ENCODE measurements around the gene NTM. TPM values are rescaled to one million over a fixed set of nuclear protein-coding genes. Genes with fewer than 3 reads are reported as not detected.
"Not testable (repeated sequence)": the region's sequence is repeated elsewhere in the genome, so short reads cannot be mapped to it uniquely, and the experiment has no call there.

NTM gene
- total RNA-seq, result not detected

DNA sequence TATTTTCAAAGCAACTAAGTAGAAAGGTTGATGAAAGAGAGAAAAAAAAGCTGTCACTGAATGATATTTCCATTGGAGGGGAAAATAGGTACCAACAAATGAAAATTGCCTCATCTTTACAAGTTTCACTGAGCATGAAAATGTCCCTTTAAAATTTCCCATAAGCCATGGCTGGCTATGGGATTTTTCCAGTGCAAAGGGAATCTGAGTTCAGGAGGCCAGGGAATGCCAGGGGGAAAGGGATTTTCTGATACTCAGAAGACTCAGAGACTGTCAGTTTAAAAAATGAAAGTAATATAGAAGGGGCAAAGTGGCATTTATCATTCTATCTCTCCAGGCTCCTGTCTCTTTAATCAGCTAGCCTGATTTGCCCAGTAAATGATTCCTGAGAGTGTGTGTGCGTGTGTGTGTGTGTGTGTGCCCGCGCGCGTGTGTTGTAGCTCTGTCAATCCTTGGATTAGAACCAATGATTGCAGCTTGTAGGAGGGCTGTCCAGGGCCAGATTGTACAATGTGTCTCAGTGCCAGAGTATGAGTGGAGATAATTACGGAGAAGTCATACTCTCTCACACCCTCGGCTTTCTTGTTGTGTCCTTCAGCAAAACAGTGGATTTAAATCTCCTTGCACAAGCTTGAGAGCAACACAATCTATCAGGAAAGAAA, at the start of gene NTM:
NTM (plus strand) TSS at position 526 of the 662 bp plus-strand sequence.
- no peaks in the 10 kb centered on the region for H3K36me3 Mint-ChIP-seq (ENCODE audit: insufficient read depth in 2 of 2)
- H3K4me3 Mint-ChIP-seq, result no peak within 1 kb of the TSS
- H3K4me1 Mint-ChIP-seq (ENCODE audit: low read depth), result no peaks in the 10 kb centered on the region
- ATAC-seq (replicated peaks in 1 of 2) (no peak), DNase-seq (no peak)
- H3K27me3 Mint-ChIP-seq (ENCODE audit: low read depth), result peaks cover 9% of the 10 kb centered on the region
- H3K9me3 Mint-ChIP-seq, result no peaks in the 10 kb centered on the region
- H3K27ac Mint-ChIP-seq, result no peak within 1 kb of the TSS

DNA sequence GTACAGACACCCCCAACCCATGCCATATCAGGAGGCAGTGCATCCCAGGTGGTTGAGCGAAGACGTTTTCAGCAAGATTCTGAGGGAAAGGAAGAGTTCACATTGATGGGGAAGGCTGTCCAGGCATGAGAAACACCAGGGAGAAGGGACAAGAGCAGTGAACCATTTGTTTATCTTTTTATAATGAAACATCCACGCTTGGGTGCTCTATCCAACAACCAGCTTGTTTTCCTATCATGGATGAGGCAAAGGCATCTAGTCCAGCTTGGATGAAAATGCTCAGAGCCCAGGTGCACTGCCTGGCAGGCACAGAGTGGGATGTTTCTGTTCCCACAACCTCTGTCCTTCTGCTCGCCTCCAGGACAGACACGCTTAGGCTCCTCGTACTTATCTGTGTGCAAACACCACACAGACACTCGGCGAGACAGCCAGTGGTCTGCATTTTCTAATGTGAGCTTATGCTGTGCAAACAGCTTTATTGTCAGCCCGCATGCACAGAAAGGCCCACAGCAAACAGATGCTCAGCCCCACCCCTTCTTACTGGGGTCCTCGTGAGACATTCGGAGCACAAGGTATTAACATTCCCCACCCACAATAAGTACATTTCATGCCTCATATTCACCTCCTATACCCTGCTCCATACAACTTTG, 45.4 kb upstream of the NTM start:
- DNase-seq (no peak), ATAC-seq (replicated peaks in 1 of 2) (no peak)
- peaks cover 0 to 4% of the 10 kb centered on the region in 2 donors for H3K9me3 Mint-ChIP-seq
- no peaks in the 10 kb centered on the region for H3K4me1 Mint-ChIP-seq (ENCODE audit: low read depth)
- no peaks in the 10 kb centered on the region for H3K27me3 Mint-ChIP-seq (ENCODE audit: low read depth)
- H3K36me3 Mint-ChIP-seq (ENCODE audit: insufficient read depth in 2 of 2), result peaks cover 0 to under 1% of the 10 kb centered on the region in 2 donors
- H3K4me3 Mint-ChIP-seq, result no peak overlapping the region
- H3K27ac Mint-ChIP-seq, result no peak overlapping the region

DNA sequence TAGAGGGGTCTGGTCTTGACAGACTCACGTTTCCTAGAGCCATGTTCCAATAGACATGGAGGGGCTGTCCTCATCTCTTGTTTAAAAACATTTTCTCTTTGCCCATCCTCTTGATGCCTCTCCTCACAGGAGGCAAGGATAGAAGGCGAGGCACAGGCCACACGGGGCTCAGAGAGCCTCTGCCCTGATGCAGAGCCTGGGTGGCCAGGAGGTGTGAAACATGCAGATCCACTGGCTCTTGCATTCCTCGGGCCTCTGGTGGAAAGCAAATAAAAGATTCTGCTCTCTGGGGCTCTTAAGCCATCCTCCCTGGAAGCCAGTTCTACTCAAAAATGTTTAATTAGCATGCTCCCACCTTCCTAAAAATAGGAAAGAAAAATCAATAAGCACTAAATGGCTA, 43.6 kb upstream of the NTM start:
- H3K9me3 Mint-ChIP-seq, result peaks cover 0 to 4% of the 10 kb centered on the region in 2 donors
- ATAC-seq (replicated peaks in 1 of 2), result no peak
- H3K4me3 Mint-ChIP-seq, result no peak overlapping the region

DNA sequence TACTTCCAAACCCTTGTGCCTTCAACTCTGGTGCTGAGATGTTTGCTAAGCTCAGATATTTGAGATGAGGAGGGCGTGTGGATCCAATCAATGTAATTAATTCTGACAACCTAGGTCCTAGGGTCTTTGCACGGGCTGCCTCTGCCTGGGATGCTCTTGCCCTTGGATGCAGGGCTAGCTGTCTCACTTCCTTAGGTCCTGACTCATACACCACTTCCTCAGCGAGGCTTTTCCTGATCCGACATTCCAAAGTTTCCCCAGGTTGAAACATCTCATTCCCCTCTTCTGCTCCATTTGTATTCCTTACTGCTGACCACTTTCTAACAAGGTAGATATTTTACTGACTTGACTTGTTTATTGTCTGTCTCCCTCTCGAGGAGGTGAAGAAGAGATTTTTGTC, 43.0 kb upstream of the NTM start:
- peaks cover 0 to 4% of the 10 kb centered on the region in 2 donors for H3K9me3 Mint-ChIP-seq
- DNase-seq (no peak), ATAC-seq (replicated peaks in 1 of 2) (no peak)
- no peak overlapping the region for H3K27ac Mint-ChIP-seq
- no peaks in the 10 kb centered on the region for H3K27me3 Mint-ChIP-seq (ENCODE audit: low read depth)
- no peaks in the 10 kb centered on the region for H3K4me1 Mint-ChIP-seq (ENCODE audit: low read depth)
- no peak overlapping the region for H3K4me3 Mint-ChIP-seq
- H3K36me3 Mint-ChIP-seq (ENCODE audit: insufficient read depth in 2 of 2), result peaks cover 0 to 1% of the 10 kb centered on the region in 2 donors

More for the DNA sequence above, 43.6 kb upstream of the NTM start:
- H3K27ac Mint-ChIP-seq, result no peak overlapping the region
- H3K27me3 Mint-ChIP-seq (ENCODE audit: low read depth), result no peaks in the 10 kb centered on the region
- H3K36me3 Mint-ChIP-seq (ENCODE audit: insufficient read depth in 2 of 2), result peaks cover 0 to 1% of the 10 kb centered on the region in 2 donors
- H3K4me1 Mint-ChIP-seq (ENCODE audit: low read depth), result no peaks in the 10 kb centered on the region
- DNase-seq, result no peak

DNA sequence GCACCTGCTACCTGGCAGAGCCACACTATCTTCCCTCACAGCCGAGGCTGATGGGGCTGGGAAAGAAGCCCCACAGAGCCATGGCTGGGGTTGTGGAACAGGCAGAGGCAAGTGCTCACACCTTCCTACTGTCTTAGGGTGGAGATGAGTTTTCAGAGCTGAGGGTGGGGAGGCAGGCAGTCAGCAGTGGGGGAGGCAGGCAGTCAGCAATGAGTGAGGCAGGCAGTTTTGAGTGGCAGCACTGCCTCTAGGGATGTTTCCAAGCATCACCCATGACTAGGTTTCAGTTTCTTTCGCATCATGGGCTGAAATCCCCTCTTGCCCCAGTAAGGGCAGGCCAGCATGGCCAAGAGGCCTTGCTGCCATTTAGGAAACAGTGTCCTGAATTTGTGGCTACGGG, 41.6 kb upstream of the NTM start:
- H3K9me3 Mint-ChIP-seq, result peaks cover 0 to 4% of the 10 kb centered on the region in 2 donors
- ATAC-seq (replicated peaks in 1 of 2) (no peak), DNase-seq (no peak)
- no peak overlapping the region for H3K27ac Mint-ChIP-seq
- H3K4me1 Mint-ChIP-seq (ENCODE audit: low read depth), result no peaks in the 10 kb centered on the region
- no peak overlapping the region for H3K4me3 Mint-ChIP-seq
- no peaks in the 10 kb centered on the region for H3K27me3 Mint-ChIP-seq (ENCODE audit: low read depth)
- peaks cover 0 to 1% of the 10 kb centered on the region in 2 donors for H3K36me3 Mint-ChIP-seq (ENCODE audit: insufficient read depth in 2 of 2)

DNA sequence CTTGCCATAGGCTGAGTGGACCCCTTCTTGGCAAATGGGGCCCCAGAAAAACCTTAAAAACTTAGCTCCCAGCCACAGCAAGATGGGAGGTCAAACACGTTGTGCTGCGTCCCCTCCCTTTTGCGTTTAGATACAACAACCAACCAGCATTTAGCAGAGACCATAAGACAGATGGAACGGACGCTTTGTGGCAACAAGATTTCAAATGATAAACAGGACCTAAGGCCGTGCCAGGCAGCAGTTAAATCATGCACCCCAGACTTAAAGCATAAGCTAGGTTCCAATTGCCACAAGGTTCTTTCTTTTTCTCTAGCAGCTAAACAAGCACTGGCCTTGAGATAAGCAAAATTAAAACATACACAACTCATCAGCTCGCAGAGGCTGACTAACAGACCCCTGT, 39.4 kb upstream of the NTM start:
- Mint-ChIP-seq H3K9me3 (peaks cover 0 to 5% of the 10 kb centered on the region in 2 donors), H3K36me3 (ENCODE audit: insufficient read depth in 2 of 2) (peaks cover 0 to 1% of the 10 kb centered on the region in 2 donors), H3K27me3 (ENCODE audit: low read depth) (no peaks in the 10 kb centered on the region), H3K27ac (no peak overlapping the region), H3K4me3 (no peak overlapping the region), H3K4me1 (ENCODE audit: low read depth) (no peaks in the 10 kb centered on the region)
- no peak for ATAC-seq (replicated peaks in 1 of 2)
- no peak for DNase-seq

DNA sequence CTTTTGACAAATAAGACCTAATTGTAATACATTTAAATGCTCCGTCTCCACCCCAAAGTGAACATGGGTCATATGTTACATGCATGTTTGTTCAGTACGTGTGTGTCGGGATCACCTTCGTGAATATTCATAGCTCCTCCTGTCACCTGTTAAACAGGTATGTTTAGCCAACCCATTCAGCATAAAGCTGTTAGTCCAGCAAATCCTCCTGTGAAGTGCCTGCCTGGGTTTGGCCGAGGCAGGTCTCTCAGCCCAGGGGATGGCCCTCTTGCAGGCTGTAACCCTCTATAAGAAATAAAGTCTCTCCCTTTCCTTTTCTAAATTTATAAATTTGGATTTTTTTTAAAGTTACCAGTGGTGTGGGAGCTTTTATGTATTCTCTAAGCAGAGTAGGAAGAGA, 38.9 kb upstream of the NTM start:
- Mint-ChIP-seq H3K27ac (no peak overlapping the region), H3K36me3 (ENCODE audit: insufficient read depth in 2 of 2) (peaks cover 0 to 1% of the 10 kb centered on the region in 2 donors), H3K9me3 (peaks cover 0 to 5% of the 10 kb centered on the region in 2 donors), H3K4me3 (no peak overlapping the region), H3K4me1 (ENCODE audit: low read depth) (no peaks in the 10 kb centered on the region), H3K27me3 (ENCODE audit: low read depth) (no peaks in the 10 kb centered on the region)
- DNase-seq, result no peak
- no peak for ATAC-seq (replicated peaks in 1 of 2)

DNA sequence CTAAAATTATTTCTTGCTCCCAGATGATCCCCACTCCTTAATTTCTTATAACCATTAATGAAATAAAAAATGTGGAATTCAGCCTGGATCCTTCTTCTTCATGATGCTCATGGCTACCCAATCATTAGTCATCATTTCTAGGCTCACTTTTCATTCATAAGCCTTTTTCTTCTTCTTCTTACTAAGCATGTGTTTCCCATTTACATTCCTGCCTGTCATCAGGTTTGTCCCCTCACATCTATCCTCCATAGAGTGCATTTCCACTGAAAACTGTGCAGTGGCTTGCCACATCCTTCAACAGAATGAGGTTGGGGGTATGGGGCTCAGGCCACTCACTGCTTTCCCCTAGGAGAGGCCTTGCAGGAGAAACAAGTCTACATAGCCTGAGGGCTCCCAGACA, 35.8 kb upstream of the NTM start:
- Mint-ChIP-seq H3K36me3 (ENCODE audit: insufficient read depth in 2 of 2) (peaks cover 0 to 1% of the 10 kb centered on the region in 2 donors), H3K4me1 (ENCODE audit: low read depth) (no peaks in the 10 kb centered on the region), H3K4me3 (no peak overlapping the region), H3K27ac (no peak overlapping the region), H3K27me3 (ENCODE audit: low read depth) (no peaks in the 10 kb centered on the region), H3K9me3 (peaks cover 0 to 2% of the 10 kb centered on the region in 2 donors)
- no peak for ATAC-seq (replicated peaks in 1 of 2)
- no peak for DNase-seq

DNA sequence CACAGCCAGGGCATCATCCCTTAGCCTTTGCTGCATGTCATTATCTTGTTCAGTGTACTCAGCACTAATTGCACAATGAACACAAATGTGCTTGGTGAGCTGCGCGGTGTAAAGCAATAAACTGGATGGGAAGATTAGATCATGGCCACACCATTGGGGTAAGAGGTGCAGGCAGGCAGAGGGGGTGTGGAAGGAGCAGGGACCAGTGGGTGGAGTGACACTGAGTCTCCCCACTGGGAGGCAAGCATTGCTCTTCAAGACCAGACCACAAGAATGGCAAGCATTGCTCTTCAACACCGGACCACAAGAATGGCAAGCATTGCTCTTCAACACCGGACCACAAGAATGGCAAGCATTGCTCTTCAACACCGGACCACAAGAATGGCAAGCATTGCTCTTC, 28.5 kb upstream of the NTM start:
- H3K27me3 Mint-ChIP-seq (ENCODE audit: low read depth); ATAC-seq (replicated peaks in 1 of 2); DNase-seq; H3K36me3 Mint-ChIP-seq (ENCODE audit: insufficient read depth in 2 of 2); H3K4me1 Mint-ChIP-seq (ENCODE audit: low read depth); H3K4me3 Mint-ChIP-seq; H3K27ac Mint-ChIP-seq; H3K9me3 Mint-ChIP-seq: not testable (repeated sequence)

DNA sequence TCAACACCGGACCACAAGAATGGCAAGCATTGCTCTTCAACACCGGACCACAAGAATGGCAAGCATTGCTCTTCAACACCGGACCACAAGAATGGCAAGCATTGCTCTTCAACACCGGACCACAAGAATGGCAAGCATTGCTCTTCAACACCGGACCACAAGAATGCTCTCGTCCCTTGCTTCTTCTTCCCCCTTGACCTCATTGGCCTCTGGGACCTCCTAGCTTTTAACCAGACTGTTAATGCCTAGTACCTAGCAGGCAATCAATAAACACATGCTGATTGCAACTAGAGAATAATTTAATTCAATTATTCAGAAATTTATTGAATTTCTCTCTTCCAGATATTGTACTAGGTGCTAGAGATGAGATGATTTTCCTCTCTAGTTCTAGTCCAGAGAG, 28.0 kb upstream of the NTM start:
- not testable (repeated sequence) for H3K27ac Mint-ChIP-seq; H3K36me3 Mint-ChIP-seq (ENCODE audit: insufficient read depth in 2 of 2); H3K4me1 Mint-ChIP-seq (ENCODE audit: low read depth); H3K9me3 Mint-ChIP-seq; H3K27me3 Mint-ChIP-seq (ENCODE audit: low read depth); H3K4me3 Mint-ChIP-seq; DNase-seq; ATAC-seq (replicated peaks in 1 of 2)

DNA sequence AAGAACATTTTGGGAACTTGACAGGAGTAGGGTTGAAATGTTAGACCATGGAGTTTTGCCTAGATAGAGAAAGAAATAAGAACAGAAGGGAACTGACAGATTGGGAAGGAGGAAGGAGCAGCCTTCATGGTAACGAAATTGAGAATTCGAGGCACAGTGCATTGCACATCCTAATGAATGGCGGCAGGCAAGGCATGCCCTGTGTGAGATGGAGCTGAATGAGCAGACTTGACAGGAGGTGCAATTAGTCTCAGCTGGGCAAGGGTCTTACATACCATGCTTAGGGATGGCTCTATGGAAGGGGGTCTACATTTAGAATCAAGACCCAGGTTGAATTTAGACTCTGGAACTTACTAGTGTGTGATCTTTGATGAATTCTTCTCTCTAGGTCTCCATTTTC, 25.0 kb upstream of the NTM start:
- DNase-seq (no peak), ATAC-seq (replicated peaks in 1 of 2) (no peak)
- H3K27me3 Mint-ChIP-seq (ENCODE audit: low read depth), result no peaks in the 10 kb centered on the region
- H3K4me1 Mint-ChIP-seq (ENCODE audit: low read depth), result no peaks in the 10 kb centered on the region
- H3K4me3 Mint-ChIP-seq, result no peak overlapping the region
- H3K9me3 Mint-ChIP-seq, result peaks cover 0 to 2% of the 10 kb centered on the region in 2 donors
- H3K36me3 Mint-ChIP-seq (ENCODE audit: insufficient read depth in 2 of 2), result no peaks in the 10 kb centered on the region
- H3K27ac Mint-ChIP-seq, result no peak overlapping the region

DNA sequence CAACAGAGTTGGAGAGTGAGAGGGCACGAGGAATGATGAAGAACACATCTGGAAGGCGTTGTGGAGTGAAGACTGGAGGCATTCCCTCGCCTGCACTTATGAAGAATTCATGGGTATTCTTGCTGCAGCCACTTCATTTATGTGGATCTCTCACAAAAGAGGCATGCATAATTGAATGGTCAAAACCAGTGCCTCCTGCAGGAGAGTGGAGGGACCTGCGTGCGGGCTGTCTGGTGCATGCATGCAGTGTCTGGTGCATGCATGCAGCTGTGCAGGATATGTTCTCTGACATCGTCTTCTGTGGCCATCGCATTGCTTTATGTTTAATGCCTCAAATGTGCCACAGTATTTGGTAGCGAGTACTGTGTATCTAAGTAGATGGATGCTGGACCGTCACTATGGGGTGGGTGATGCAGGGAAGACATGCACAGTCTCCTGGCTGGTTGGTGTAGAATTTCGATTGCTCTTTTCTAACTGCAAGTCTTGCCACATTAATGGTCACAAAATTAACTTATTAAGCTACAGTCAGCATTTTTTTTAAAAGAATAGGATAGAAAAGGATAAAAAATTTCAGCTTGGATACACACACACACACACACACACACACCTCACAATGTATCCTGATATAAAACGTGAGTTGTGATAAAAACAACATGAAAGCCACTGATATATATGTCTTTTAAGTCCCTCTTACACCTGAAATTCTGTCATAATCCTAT, 20.9 kb upstream of the NTM start:
- no peaks in the 10 kb centered on the region for H3K36me3 Mint-ChIP-seq (ENCODE audit: insufficient read depth in 2 of 2)
- ATAC-seq (replicated peaks in 1 of 2) (no peak), DNase-seq (no peak)
- no peaks in the 10 kb centered on the region for H3K27me3 Mint-ChIP-seq (ENCODE audit: low read depth)
- H3K27ac Mint-ChIP-seq, result no peak overlapping the region
- no peak overlapping the region for H3K4me3 Mint-ChIP-seq
- H3K4me1 Mint-ChIP-seq (ENCODE audit: low read depth), result no peaks in the 10 kb centered on the region
- H3K9me3 Mint-ChIP-seq, result peaks cover 4% of the 10 kb centered on the region in 2 donors

DNA sequence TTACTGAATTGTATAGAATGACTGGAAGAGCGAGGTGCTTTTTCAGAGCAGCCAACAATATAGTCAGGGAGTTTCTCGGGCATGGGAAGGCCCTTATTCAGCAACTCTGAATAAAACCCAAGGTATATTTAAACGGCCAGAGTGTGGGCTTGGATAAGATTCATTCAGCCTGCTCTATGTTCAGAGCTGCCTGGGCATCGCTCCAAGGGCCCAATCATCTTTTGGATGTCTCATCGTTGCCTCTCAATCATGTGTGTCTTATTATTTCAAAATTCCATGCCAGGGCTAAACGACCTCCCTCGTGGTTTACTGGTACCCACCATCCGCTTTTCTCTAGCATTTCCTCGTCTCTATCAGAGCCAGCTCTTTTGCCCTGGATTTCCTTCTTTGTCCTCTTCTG, 19.5 kb upstream of the NTM start:
- Mint-ChIP-seq H3K9me3 (peaks cover 4 to 6% of the 10 kb centered on the region in 2 donors), H3K27ac (no peak overlapping the region), H3K36me3 (ENCODE audit: insufficient read depth in 2 of 2) (no peaks in the 10 kb centered on the region), H3K27me3 (ENCODE audit: low read depth) (no peaks in the 10 kb centered on the region), H3K4me1 (ENCODE audit: low read depth) (no peaks in the 10 kb centered on the region), H3K4me3 (no peak overlapping the region)
- ATAC-seq (replicated peaks in 1 of 2), result no peak
- DNase-seq, result no peak

Measured in activated T-cell treated with anti-CD3 and anti-CD28 coated beads, Interleukin-2, amount 50 U/mL, for 72 hours (primary cell).